GM18505 (cell line): ENCODE measurements around the gene KIAA0232.
"Not testable (repeated sequence)": the region's sequence is repeated elsewhere in the genome, so short reads cannot be mapped to it uniquely, and the experiment has no call there.

Experiments
- ATAC-seq: cut with Tn5 transposase; IDR thresholded peaks from one replicate; pipeline ENCODE4 v1.9.1; 2021; ENCODE audit not compliant: unreplicated experiment
- POLR2A ChIP-seq: IDR thresholded peaks from 4 replicates; pipeline ENCODE4 v1.6.1; 2011; ENCODE audit warnings: borderline replicate concordance; ENCODE audit not compliant: insufficient read depth, insufficient read length; ENCODE audit errors: extremely low read depth

The KIAA0232 gene

GRCh38 chr4:6824071-6824470, 41.5 kb downstream of the KIAA0232 start:
- ATAC-seq = no peak

GRCh38 chr4:6824772-6825402, 42.4 kb downstream of the KIAA0232 start:
- no peak for ATAC-seq
- no peak for TF ChIP-seq POLR2A

More at GRCh38 chr4:6824071-6824470, 41.5 kb downstream of the KIAA0232 start:
- no peak for TF ChIP-seq POLR2A

DNA sequence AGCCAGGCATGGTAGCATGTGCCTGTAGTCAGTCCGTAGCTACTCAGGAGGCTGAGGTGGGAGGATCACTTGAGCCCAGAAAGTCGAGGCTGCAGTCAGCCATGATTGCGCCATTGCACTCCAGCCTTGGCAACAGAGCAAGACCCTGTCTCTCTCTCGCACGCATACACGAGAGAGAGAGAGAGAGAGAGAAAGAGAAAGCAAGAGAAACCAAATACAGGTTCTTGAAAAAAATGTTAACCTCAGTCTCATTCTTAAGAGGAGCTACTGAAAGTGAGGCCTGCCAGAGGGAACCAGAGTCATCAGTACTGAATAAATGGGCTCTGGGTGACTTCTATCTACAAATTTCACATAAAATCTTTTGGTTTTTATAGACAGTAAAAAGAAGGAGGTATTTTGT, 42.9 kb downstream of the KIAA0232 start:
- ATAC-seq = no peak
- TF ChIP-seq POLR2A = no peak

DNA sequence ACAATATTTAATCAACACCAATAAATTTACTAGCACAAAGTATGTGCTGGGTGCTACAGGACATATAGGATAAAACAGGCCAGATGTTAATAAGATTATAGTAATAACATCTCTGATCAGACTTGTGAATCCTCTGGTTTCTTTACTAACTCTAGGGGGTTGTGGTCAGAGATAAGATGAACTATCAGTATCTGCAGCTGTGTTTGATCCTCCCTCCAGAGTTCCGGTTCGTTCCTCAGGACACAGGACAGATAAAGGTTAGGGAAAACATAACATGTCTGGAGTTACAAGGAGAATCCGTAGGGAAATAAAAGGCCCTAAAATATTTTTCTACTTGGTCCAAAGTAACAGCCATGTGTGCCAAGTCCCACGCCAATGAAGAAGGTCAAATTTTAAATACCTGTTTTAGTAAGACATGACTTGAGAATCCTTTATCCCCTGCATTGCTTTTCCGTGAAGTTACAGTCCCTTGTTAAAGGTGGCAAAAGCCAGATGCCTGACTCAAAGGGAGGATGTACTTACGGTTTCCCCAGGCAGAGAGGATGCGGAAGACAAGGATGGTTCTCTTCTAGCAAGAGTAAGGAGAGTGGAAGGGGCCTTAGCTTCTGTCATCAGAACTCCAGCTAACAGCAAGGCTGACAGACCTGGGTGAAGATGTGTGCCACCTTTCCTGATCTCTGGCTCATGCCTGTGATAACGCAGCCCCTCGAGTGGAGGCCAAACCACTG, 44.4 kb downstream of the KIAA0232 start:
- TF ChIP-seq POLR2A = no peak
- no peak for ATAC-seq

- TF ChIP-seq POLR2A = no peak
Observed at GRCh38 chr4:6829086-6829485, 46.6 kb downstream of the KIAA0232 start.

GRCh38 chr4:6834867-6835266, 52.3 kb downstream of the KIAA0232 start:
- TF ChIP-seq POLR2A = no peak
- ATAC-seq = no peak

More at GRCh38 chr4:6829086-6829485, 46.6 kb downstream of the KIAA0232 start:
- no peak for ATAC-seq

- ATAC-seq = not testable (repeated sequence)
Observed at GRCh38 chr4:6835616-6836015, 53.1 kb downstream of the KIAA0232 start.

DNA sequence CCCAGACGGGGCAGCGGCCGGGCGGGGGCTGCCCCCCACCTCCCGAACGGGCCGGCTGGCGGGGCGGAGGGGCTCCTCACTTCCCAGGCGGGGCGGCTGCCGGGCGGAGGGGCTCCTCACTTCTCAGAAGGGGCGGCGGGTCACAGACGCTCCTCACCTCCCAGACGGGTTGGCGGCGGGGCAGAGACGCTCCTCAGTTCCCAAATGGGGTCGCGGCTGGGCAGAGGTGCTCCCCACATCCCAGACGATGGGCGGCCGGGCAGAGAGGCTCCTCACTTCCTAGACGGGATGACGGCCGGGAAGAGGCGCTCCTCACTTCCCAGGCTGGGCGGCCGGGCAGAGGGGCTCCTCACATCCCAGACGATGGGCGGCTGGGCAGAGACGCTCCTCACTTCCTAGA, 54.6 kb downstream of the KIAA0232 start:
- not testable (repeated sequence) for ATAC-seq

DNA sequence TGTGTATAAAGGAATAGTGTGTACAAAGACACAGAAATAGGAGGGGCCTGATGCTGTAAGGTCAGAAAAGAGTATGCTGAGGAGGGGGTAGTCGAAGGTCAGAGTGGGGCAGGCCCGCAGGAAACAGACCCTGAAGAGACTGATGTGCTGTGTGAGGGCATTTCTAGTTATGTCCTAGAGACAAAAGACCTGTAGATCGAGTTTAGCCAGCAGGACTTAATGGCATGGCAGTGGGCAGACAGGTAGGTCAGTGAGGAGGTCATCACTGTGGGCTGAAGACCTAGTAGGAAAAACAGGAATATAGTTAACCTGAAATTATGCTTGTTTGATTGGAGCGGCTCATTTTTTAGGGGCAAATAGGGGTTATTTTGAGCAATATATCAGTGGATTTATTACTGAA, 57.1 kb downstream of the KIAA0232 start:
- TF ChIP-seq POLR2A = no peak
- no peak for ATAC-seq

DNA sequence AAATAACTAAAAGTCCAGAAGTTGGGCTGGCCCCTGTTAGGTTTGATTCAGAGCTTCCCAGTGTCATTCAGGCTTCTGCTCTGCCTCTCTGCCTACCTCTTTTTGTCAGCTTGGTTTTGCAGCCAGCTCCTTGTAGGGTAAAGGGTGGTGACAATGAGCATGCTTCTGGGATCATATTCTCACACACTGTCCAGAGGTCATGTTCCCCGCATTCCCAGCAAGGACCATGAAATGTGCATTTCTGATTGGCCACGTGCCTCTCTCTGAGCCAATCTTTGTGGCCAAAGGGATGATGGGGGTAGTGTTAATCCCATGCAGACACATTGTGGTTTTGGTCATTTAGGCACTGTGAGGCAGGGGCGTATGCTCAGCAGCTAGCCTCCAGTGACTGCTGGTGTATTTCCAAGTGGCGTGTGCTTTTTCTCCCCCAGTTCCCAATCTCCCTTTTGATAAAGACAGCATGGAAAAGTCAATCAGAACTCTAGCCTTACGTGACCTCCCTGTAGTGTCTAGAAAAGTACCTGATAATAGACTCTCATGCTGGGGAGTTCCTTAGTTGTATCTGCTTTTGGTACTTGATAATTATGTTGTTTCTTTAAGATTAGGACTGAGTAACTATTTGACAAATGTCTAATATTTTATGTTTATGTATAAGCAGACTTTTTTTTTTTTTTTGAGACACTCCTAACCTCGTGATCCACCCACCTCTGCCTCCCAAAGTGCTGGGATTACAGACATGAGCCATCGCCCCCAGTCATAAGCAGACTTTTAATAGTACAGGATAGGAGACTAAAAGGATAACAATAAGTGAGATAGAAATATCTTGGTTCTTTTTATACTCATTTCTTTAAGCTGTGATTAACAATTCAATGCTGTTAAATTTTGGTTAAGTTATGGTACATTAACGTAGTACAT, 57.8 kb downstream of the KIAA0232 start:
- no peak for TF ChIP-seq POLR2A
- no peak for ATAC-seq

DNA sequence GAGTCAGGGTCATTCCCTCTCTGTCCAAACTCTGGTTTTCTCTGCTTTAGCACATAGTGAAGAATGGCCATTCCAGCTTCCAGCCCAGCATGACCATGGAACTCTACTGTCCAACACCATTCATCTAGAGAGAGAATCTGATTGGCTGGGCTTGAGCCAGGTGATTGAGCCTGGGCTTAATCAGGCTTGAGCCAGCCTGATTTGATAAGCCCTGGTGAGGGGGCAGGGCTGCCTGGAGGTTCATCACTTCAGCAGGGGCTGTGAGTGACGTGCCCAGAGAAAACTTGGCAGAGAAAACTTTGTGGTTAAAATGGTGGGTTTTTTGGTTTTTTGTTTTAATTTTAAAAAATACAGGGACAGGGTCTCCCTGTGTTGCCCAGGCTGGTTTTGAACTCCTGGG, 62.5 kb downstream of the KIAA0232 start:
- ATAC-seq = no peak
- TF ChIP-seq POLR2A = no peak

- ATAC-seq = no peak
- no peak for TF ChIP-seq POLR2A
Observed at GRCh38 chr4:6845574-6845973, 63.0 kb downstream of the KIAA0232 start.

DNA sequence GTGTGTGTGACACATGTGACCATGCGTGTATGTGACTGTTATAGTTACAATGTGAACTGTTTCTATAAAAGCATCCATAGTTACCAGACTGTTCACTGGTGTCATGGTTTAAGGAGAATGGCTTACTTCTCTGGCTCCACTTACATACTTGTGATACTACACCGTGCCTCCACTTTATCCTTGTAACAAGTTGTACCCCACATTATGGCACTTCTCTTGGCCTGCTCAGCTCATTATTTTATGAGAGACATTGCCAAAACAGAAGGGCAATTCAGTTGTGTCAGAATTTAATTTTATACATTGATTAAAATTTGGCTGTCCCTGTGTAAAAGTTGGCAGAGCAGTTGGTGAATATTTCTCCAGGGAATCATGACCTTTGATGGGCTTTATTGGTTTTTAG, 64.7 kb downstream of the KIAA0232 start:
- no peak for ATAC-seq
- TF ChIP-seq POLR2A = no peak
